Measurements from ENCODE around the gene USP32. TPM values are rescaled to one million over a fixed set of nuclear protein-coding genes. Genes with fewer than 3 reads are reported as not detected.
A peak's percentile ranks its signal among the peaks of the same experiment; 100 is the strongest.

The USP32 gene
- total RNA-seq, 1 donor from 2014 or later, result 39.7 TPM

GRCh38 chr17:60406887-60407286 lies 15.0 kb upstream of the USP32 start:
- Histone ChIP-seq H3K36me3 (ENCODE audit: control insufficient read depth in 3 of 3, insufficient read depth in 3 of 3, low read length in 3 of 3) (no peaks in the 10 kb centered on the region), H3K4me1 (ENCODE audit: control insufficient read depth in 3 of 3, insufficient read depth in 3 of 3, low read length in 3 of 3) (peaks cover 3 to 7% (median 4%) of the 10 kb centered on the region in 3 donors), H3K27ac (ENCODE audit: low read depth, low read length) (no peak overlapping the region), H3K27me3 (ENCODE audit: control insufficient read depth in 3 of 3, insufficient read depth in 3 of 3, low read length in 3 of 3) (no peaks in the 10 kb centered on the region), H3K9ac (ENCODE audit: low read depth in 1 of 3, low read length in 3 of 3) (no peak overlapping the region), H3K9me3 (ENCODE audit: control insufficient read depth in 3 of 3, low read length in 3 of 3) (no peaks in the 10 kb centered on the region), H3K4me3 (ENCODE audit: low read length in 3 of 3) (no peak overlapping the region)

- Histone ChIP-seq H3K27ac (ENCODE audit: low read depth, low read length) (peak overlapping the region; percentile 64), H3K36me3 (ENCODE audit: control insufficient read depth in 3 of 3, insufficient read depth in 3 of 3, low read length in 3 of 3) (no peaks in the 10 kb centered on the region), H3K9ac (ENCODE audit: low read depth in 1 of 3, low read length in 3 of 3) (no peak overlapping the region), H3K27me3 (ENCODE audit: control insufficient read depth in 3 of 3, insufficient read depth in 3 of 3, low read length in 3 of 3) (no peaks in the 10 kb centered on the region), H3K4me1 (ENCODE audit: control insufficient read depth in 3 of 3, insufficient read depth in 3 of 3, low read length in 3 of 3) (peaks cover 3 to 7% (median 4%) of the 10 kb centered on the region in 3 donors), H3K4me3 (ENCODE audit: low read length in 3 of 3) (no peak overlapping the region), H3K9me3 (ENCODE audit: control insufficient read depth in 3 of 3, low read length in 3 of 3) (no peaks in the 10 kb centered on the region)
Measured at GRCh38 chr17:60403962-60404361, 12.0 kb upstream of the USP32 start.

GRCh38 chr17:60403523-60403810 lies 11.5 kb upstream of the USP32 start:
- no peaks in the 10 kb centered on the region for H3K36me3 ChIP-seq (ENCODE audit: control insufficient read depth in 3 of 3, insufficient read depth in 3 of 3, low read length in 3 of 3)
- no peaks in the 10 kb centered on the region for H3K9me3 ChIP-seq (ENCODE audit: control insufficient read depth in 3 of 3, low read length in 3 of 3)
- H3K4me1 ChIP-seq (ENCODE audit: control insufficient read depth in 3 of 3, insufficient read depth in 3 of 3, low read length in 3 of 3), result peaks cover 3 to 7% (median 4%) of the 10 kb centered on the region in 3 donors
- H3K4me3 ChIP-seq (ENCODE audit: low read length in 3 of 3), result no peak overlapping the region
- H3K9ac ChIP-seq (ENCODE audit: low read depth in 1 of 3, low read length in 3 of 3), result no peak overlapping the region
- no peaks in the 10 kb centered on the region for H3K27me3 ChIP-seq (ENCODE audit: control insufficient read depth in 3 of 3, insufficient read depth in 3 of 3, low read length in 3 of 3)
- H3K27ac ChIP-seq (ENCODE audit: low read depth, low read length), result no peak overlapping the region

- H3K9me3 ChIP-seq (ENCODE audit: control insufficient read depth in 3 of 3, low read length in 3 of 3), result no peaks in the 10 kb centered on the region
- H3K4me3 ChIP-seq (ENCODE audit: low read length in 3 of 3), result no peak overlapping the region
- H3K4me1 ChIP-seq (ENCODE audit: control insufficient read depth in 3 of 3, insufficient read depth in 3 of 3, low read length in 3 of 3), result peaks cover 3 to 7% (median 4%) of the 10 kb centered on the region in 3 donors
- H3K9ac ChIP-seq (ENCODE audit: low read depth in 1 of 3, low read length in 3 of 3), result no peak overlapping the region
- no peaks in the 10 kb centered on the region for H3K36me3 ChIP-seq (ENCODE audit: control insufficient read depth in 3 of 3, insufficient read depth in 3 of 3, low read length in 3 of 3)
- no peak overlapping the region for H3K27ac ChIP-seq (ENCODE audit: low read depth, low read length)
- H3K27me3 ChIP-seq (ENCODE audit: control insufficient read depth in 3 of 3, insufficient read depth in 3 of 3, low read length in 3 of 3), result no peaks in the 10 kb centered on the region
Measured at GRCh38 chr17:60401819-60402218, 9.9 kb upstream of the USP32 start.

GRCh38 chr17:60398227-60398959 lies 6.5 kb upstream of the USP32 start:
- Histone ChIP-seq H3K9me3 (ENCODE audit: control insufficient read depth in 3 of 3, low read length in 3 of 3) (no peaks in the 10 kb centered on the region), H3K9ac (ENCODE audit: low read depth in 1 of 3, low read length in 3 of 3) (no peak overlapping the region), H3K4me1 (ENCODE audit: control insufficient read depth in 3 of 3, insufficient read depth in 3 of 3, low read length in 3 of 3) (no peaks in the 10 kb centered on the region), H3K4me3 (ENCODE audit: low read length in 3 of 3) (no peak overlapping the region), H3K27ac (ENCODE audit: low read depth, low read length) (peak overlapping the region; percentile 51), H3K27me3 (ENCODE audit: control insufficient read depth in 3 of 3, insufficient read depth in 3 of 3, low read length in 3 of 3) (no peaks in the 10 kb centered on the region), H3K36me3 (ENCODE audit: control insufficient read depth in 3 of 3, insufficient read depth in 3 of 3, low read length in 3 of 3) (no peaks in the 10 kb centered on the region)

GRCh38 chr17:60396412-60396811 lies 4.5 kb upstream of the USP32 start:
- Histone ChIP-seq H3K27me3 (ENCODE audit: control insufficient read depth in 3 of 3, insufficient read depth in 3 of 3, low read length in 3 of 3) (no peaks in the 10 kb centered on the region), H3K4me3 (ENCODE audit: low read length in 3 of 3) (no peak overlapping the region), H3K36me3 (ENCODE audit: control insufficient read depth in 3 of 3, insufficient read depth in 3 of 3, low read length in 3 of 3) (no peaks in the 10 kb centered on the region), H3K27ac (ENCODE audit: low read depth, low read length) (no peak overlapping the region), H3K9ac (ENCODE audit: low read depth in 1 of 3, low read length in 3 of 3) (no peak overlapping the region), H3K4me1 (ENCODE audit: control insufficient read depth in 3 of 3, insufficient read depth in 3 of 3, low read length in 3 of 3) (peaks cover under 1 to 9% (median 4%) of the 10 kb centered on the region in 3 donors), H3K9me3 (ENCODE audit: control insufficient read depth in 3 of 3, low read length in 3 of 3) (no peaks in the 10 kb centered on the region)

- Histone ChIP-seq H3K27me3 (ENCODE audit: control insufficient read depth in 3 of 3, insufficient read depth in 3 of 3, low read length in 3 of 3) (no peaks in the 10 kb centered on the region), H3K4me3 (ENCODE audit: low read length in 3 of 3) (no peak overlapping the region), H3K9ac (ENCODE audit: low read depth in 1 of 3, low read length in 3 of 3) (no peak overlapping the region), H3K27ac (ENCODE audit: low read depth, low read length) (no peak overlapping the region), H3K36me3 (ENCODE audit: control insufficient read depth in 3 of 3, insufficient read depth in 3 of 3, low read length in 3 of 3) (no peaks in the 10 kb centered on the region), H3K4me1 (ENCODE audit: control insufficient read depth in 3 of 3, insufficient read depth in 3 of 3, low read length in 3 of 3) (peaks cover 8 to 17% (median 8%) of the 10 kb centered on the region in 3 donors), H3K9me3 (ENCODE audit: control insufficient read depth in 3 of 3, low read length in 3 of 3) (no peaks in the 10 kb centered on the region)
Measured at GRCh38 chr17:60395508-60396065, 3.7 kb upstream of the USP32 start.

- no peak overlapping the region for H3K4me3 ChIP-seq (ENCODE audit: low read length in 3 of 3)
- no peaks in the 10 kb centered on the region for H3K27me3 ChIP-seq (ENCODE audit: control insufficient read depth in 3 of 3, insufficient read depth in 3 of 3, low read length in 3 of 3)
- H3K36me3 ChIP-seq (ENCODE audit: control insufficient read depth in 3 of 3, insufficient read depth in 3 of 3, low read length in 3 of 3), result no peaks in the 10 kb centered on the region
- H3K9ac ChIP-seq (ENCODE audit: low read depth in 1 of 3, low read length in 3 of 3), result no peak overlapping the region
- H3K27ac ChIP-seq (ENCODE audit: low read depth, low read length), result no peak overlapping the region
- no peaks in the 10 kb centered on the region for H3K9me3 ChIP-seq (ENCODE audit: control insufficient read depth in 3 of 3, low read length in 3 of 3)
- H3K4me1 ChIP-seq (ENCODE audit: control insufficient read depth in 3 of 3, insufficient read depth in 3 of 3, low read length in 3 of 3), result peaks cover 15 to 26% (median 16%) of the 10 kb centered on the region in 3 donors
Measured at GRCh38 chr17:60393840-60394723, 2.1 kb upstream of the USP32 start.

- Histone ChIP-seq H3K4me1 (ENCODE audit: control insufficient read depth in 3 of 3, insufficient read depth in 3 of 3, low read length in 3 of 3) (peaks cover 22 to 26% (median 24%) of the 10 kb centered on the region in 3 donors), H3K4me3 (ENCODE audit: low read length in 3 of 3) (peak overlapping the region; percentile 83 to 99 (median 90))
Measured at GRCh38 chr17:60392845-60393702, 1.1 kb upstream of the USP32 start.

More at GRCh38 chr17:60392845-60393702, 1.1 kb upstream of the USP32 start:
- no peaks in the 10 kb centered on the region for H3K27me3 ChIP-seq (ENCODE audit: control insufficient read depth in 3 of 3, insufficient read depth in 3 of 3, low read length in 3 of 3)
- peak overlapping the region; percentile 99 for H3K27ac ChIP-seq (ENCODE audit: low read depth, low read length)
- no peaks in the 10 kb centered on the region for H3K36me3 ChIP-seq (ENCODE audit: control insufficient read depth in 3 of 3, insufficient read depth in 3 of 3, low read length in 3 of 3)
- H3K9ac ChIP-seq (ENCODE audit: low read depth in 1 of 3, low read length in 3 of 3), result peak overlapping the region; percentile 84 to 98 (median 94)
- no peaks in the 10 kb centered on the region for H3K9me3 ChIP-seq (ENCODE audit: control insufficient read depth in 3 of 3, low read length in 3 of 3)
